WTC11 (cell line): ENCODE data around the gene TARBP1. TPM values are rescaled to one million over a fixed set of nuclear protein-coding genes. Genes with fewer than 3 reads are reported as not detected.

Source experiments
- ATAC-seq: fragments of 200-7000 bp; cut with Tn5 transposase; 2 replicates; pipeline ENCODE4 v1.10.0; 2021; ENCODE audit warnings: mild to moderate bottlenecking, moderate library complexity
- CTCF ChIA-PET: fragments of 300-600 bp; sonication (Branson Sonifier 250); formaldehyde crosslinking; loops from one replicate; lab custom pipeline; 2021; ENCODE audit warnings: antibody characterized with exemption; lab: Charles Lee
- POLR2A ChIA-PET: fragments of 350-600 bp; sonication (Branson Sonifier 250); formaldehyde crosslinking; loops from one replicate; lab custom pipeline; 2021; ENCODE audit warnings: antibody characterized with exemption; lab: Charles Lee
- DNase-seq: peaks from one replicate; pipeline ENCODE4 v3.0.0; 2021; ENCODE audit warnings: low spot score
- H3K27ac Mint-ChIP-seq: 2 replicates; pipeline ENCODE4 v1.8.0; 2021; ENCODE audit warnings: mixed read lengths
- H3K27me3 Mint-ChIP-seq: 2 replicates; pipeline ENCODE4 v1.8.0; 2021; ENCODE audit warnings: low read depth, mild to moderate bottlenecking, moderate library complexity, mixed read lengths
- H3K36me3 Mint-ChIP-seq: 2 replicates; pipeline ENCODE4 v1.8.0; 2021; ENCODE audit warnings: mixed read lengths
- H3K4me1 Mint-ChIP-seq: 2 replicates; pipeline ENCODE4 v1.8.0; 2022; ENCODE audit warnings: mixed read lengths
- H3K4me3 Mint-ChIP-seq: 2 replicates; pipeline ENCODE4 v1.8.0; 2021; ENCODE audit warnings: mild to moderate bottlenecking, moderate library complexity, mixed read lengths
- H3K9me3 Mint-ChIP-seq: 2 replicates; pipeline ENCODE4 v1.8.0; 2021; ENCODE audit warnings: mixed read lengths
- ATF1 ChIP-seq: sonication (generic); formaldehyde crosslinking; IDR thresholded peaks from 2 replicates; pipeline ENCODE4 v1.8.1; 2023; ENCODE audit warnings: mild to moderate bottlenecking, moderate library complexity, missing genetic modification reagents
- ATF3 ChIP-seq: sonication (generic); formaldehyde crosslinking; conservative IDR thresholded peaks from 2 replicates; pipeline ENCODE4 v1.8.1; 2022; ENCODE audit warnings: mild to moderate bottlenecking, missing genetic modification reagents
- CTCF ChIP-seq: fragments of 200-600 bp; IDR thresholded peaks from 2 replicates; pipeline ENCODE4 v1.8.0; 2022; ENCODE audit warnings: antibody characterized with exemption
- E2F1 ChIP-seq: sonication (generic); formaldehyde crosslinking; IDR thresholded peaks from 2 replicates; pipeline ENCODE4 v1.8.0; 2022; ENCODE audit warnings: mild to moderate bottlenecking, missing genetic modification reagents
- ESRRA ChIP-seq: sonication (generic); formaldehyde crosslinking; IDR thresholded peaks from 2 replicates; pipeline ENCODE4 v1.8.1; 2022; ENCODE audit warnings: mild to moderate bottlenecking, missing genetic modification reagents, borderline replicate concordance
- FOXJ3 ChIP-seq: sonication (generic); formaldehyde crosslinking; IDR thresholded peaks from 2 replicates; pipeline ENCODE4 v1.9.0; 2021; ENCODE audit warnings: missing genetic modification reagents, mild to moderate bottlenecking, borderline replicate concordance
- FOXP1 ChIP-seq: sonication (generic); formaldehyde crosslinking; IDR thresholded peaks from 2 replicates; pipeline ENCODE4 v1.8.0; 2022; ENCODE audit warnings: missing genetic modification reagents, mild to moderate bottlenecking, moderate library complexity, borderline replicate concordance
- MXD4 ChIP-seq: fragments of 250-450 bp; sonication (Bioruptor Pico); IDR thresholded peaks from 2 replicates; pipeline ENCODE4 v1.8.0; 2021; ENCODE audit warnings: mild to moderate bottlenecking, moderate library complexity, borderline replicate concordance
- NR3C1 ChIP-seq: sonication (generic); formaldehyde crosslinking; conservative IDR thresholded peaks from 2 replicates; pipeline ENCODE4 v1.8.1; 2023; ENCODE audit warnings: low read depth, mild to moderate bottlenecking, missing genetic modification reagents
- SMAD3 ChIP-seq: sonication (generic); formaldehyde crosslinking; IDR thresholded peaks from 2 replicates; pipeline ENCODE4 v1.8.0; 2022; ENCODE audit warnings: missing genetic modification reagents, mild to moderate bottlenecking, borderline replicate concordance
- SMAD4 ChIP-seq: sonication (generic); formaldehyde crosslinking; IDR thresholded peaks from 2 replicates; pipeline ENCODE4 v1.8.0; 2022; ENCODE audit warnings: mild to moderate bottlenecking, missing genetic modification reagents
- STAT6 ChIP-seq: sonication (generic); formaldehyde crosslinking; conservative IDR thresholded peaks from 2 replicates; pipeline ENCODE4 v1.8.1; 2023; ENCODE audit warnings: mild to moderate bottlenecking, low read depth, missing genetic modification reagents, moderate library complexity
- ZNF317 ChIP-seq: sonication (generic); formaldehyde crosslinking; IDR thresholded peaks from 2 replicates; pipeline ENCODE4 v1.8.1; 2023; ENCODE audit warnings: low read depth, mild to moderate bottlenecking, moderate library complexity, missing genetic modification reagents, borderline replicate concordance
- ZNF423 ChIP-seq: fragments of 250-450 bp; sonication (Bioruptor Pico); IDR thresholded peaks from 2 replicates; pipeline ENCODE4 v2.1.2; 2022; ENCODE audit warnings: mild to moderate bottlenecking, moderate library complexity
- ZNF425 ChIP-seq: fragments of 250-450 bp; sonication (Bioruptor Pico); conservative IDR thresholded peaks from 2 replicates; pipeline ENCODE4 v1.9.0; 2021; ENCODE audit warnings: mild to moderate bottlenecking
- ZSCAN18 ChIP-seq: fragments of 250-450 bp; sonication (Bioruptor Pico); IDR thresholded peaks from 2 replicates; pipeline ENCODE4 v2.1.2; 2022; ENCODE audit warnings: mild to moderate bottlenecking, moderate library complexity
- total RNA-seq: library from RNA; stranded (reverse); gene quantifications from 3 replicates; pipeline ENCODE4 v1.2.3, GENCODE V29; 2021

TARBP1 gene
- total RNA-seq, 1 experiment from 2014 or later, result 24.0 TPM

GRCh38 chr1:234369784-234370183, 109.2 kb downstream of the TARBP1 start:
- TF ChIP-seq SMAD4 (CRISPR knock-in tag) (no peak), ZSCAN18 (CRISPR knock-in tag) (no peak), FOXJ3 (CRISPR knock-in tag) (no peak), SMAD3 (CRISPR knock-in tag) (no peak), FOXP1 (CRISPR knock-in tag) (no peak)
- TF ChIP-seq, all 79 proteins: peak for 0
- H3K27ac Mint-ChIP-seq, result no peak overlapping the region
- CTCF ChIA-PET, result no interaction called here

GRCh38 chr1:234369033-234369430, 109.9 kb downstream of the TARBP1 start:
- Mint-ChIP-seq H3K36me3 (no peaks in the 10 kb centered on the region), H3K4me1 (peaks cover 5% of the 10 kb centered on the region)
- TF ChIP-seq SMAD4 (CRISPR knock-in tag), result no peak

More at GRCh38 chr1:234369784-234370183, 109.2 kb downstream of the TARBP1 start:
- POLR2A ChIA-PET, result no interaction called here
- Mint-ChIP-seq H3K36me3 (peaks cover 6% of the 10 kb centered on the region; the same call in 1 of the 2 replicates), H3K9me3 (no peaks in the 10 kb centered on the region), H3K4me1 (peaks cover 12% of the 10 kb centered on the region), H3K4me3 (no peak overlapping the region), H3K27me3 (peaks cover 3% of the 10 kb centered on the region; the same call in 1 of the 2 replicates)
- DNase-seq, result no peak
- no peak for ATAC-seq

GRCh38 chr1:234368320-234369032, 110.5 kb downstream of the TARBP1 start:
- no peaks in the 10 kb centered on the region for H3K36me3 Mint-ChIP-seq

More at GRCh38 chr1:234369033-234369430, 109.9 kb downstream of the TARBP1 start:
- no peak for ATAC-seq
- ChIA-PET POLR2A (no interaction called here), CTCF (no interaction called here)
- peaks cover 3% of the 10 kb centered on the region; the same call in 1 of the 2 replicates for H3K27me3 Mint-ChIP-seq
- DNase-seq, result no peak
- H3K27ac Mint-ChIP-seq, result no peak overlapping the region
- H3K4me3 Mint-ChIP-seq, result no peak overlapping the region
- H3K9me3 Mint-ChIP-seq, result no peaks in the 10 kb centered on the region

GRCh38 chr1:234362558-234362957, 116.4 kb downstream of the TARBP1 start:
- peaks cover under 1% of the 10 kb centered on the region for H3K4me1 Mint-ChIP-seq
- POLR2A ChIA-PET, result no interaction called here
- no peak overlapping the region for H3K4me3 Mint-ChIP-seq
- ATAC-seq, result no peak
- CTCF ChIA-PET, result no interaction called here
- H3K36me3 Mint-ChIP-seq, result no peaks in the 10 kb centered on the region
- no peak for DNase-seq
- H3K27me3 Mint-ChIP-seq, result peaks cover 3% of the 10 kb centered on the region; the same call in 1 of the 2 replicates
- H3K9me3 Mint-ChIP-seq, result no peaks in the 10 kb centered on the region
- H3K27ac Mint-ChIP-seq, result no peak overlapping the region
- no peak for TF ChIP-seq CTCF
- no peak for TF ChIP-seq ESRRA (CRISPR knock-in tag)
- no peak for TF ChIP-seq MXD4 (CRISPR knock-in tag)
- TF ChIP-seq ATF3 (CRISPR knock-in tag), result no peak
- no peak for TF ChIP-seq NR3C1 (CRISPR knock-in tag)
- TF ChIP-seq ZNF317 (CRISPR knock-in tag), result no peak
- no peak for TF ChIP-seq ATF1 (CRISPR knock-in tag)
- no peak for TF ChIP-seq ZNF423 (CRISPR knock-in tag)
- TF ChIP-seq ZNF425 (CRISPR knock-in tag), result no peak
- TF ChIP-seq STAT6, result no peak

More at GRCh38 chr1:234368320-234369032, 110.5 kb downstream of the TARBP1 start:
- ChIA-PET CTCF (no interaction called here), POLR2A (no interaction called here)
- Mint-ChIP-seq H3K9me3 (no peaks in the 10 kb centered on the region), H3K4me1 (0 out of 2 replicates have a peak, but pooled peaks cover 4% of the 10 kb centered on the region), H3K4me3 (no peak overlapping the region), H3K27me3 (peaks cover 3% of the 10 kb centered on the region; the same call in 1 of the 2 replicates), H3K27ac (no peak overlapping the region)
- no peak for DNase-seq
- TF ChIP-seq E2F1 (CRISPR knock-in tag), result no peak
- no peak for ATAC-seq
